Activated naive CD4-positive, alpha-beta T cell treated with anti-CD3 and anti-CD28 coated beads for 36 hours (primary cell): ENCODE measurements around the gene MECR. TPM values are rescaled to one million over a fixed set of nuclear protein-coding genes. Genes with fewer than 3 reads are reported as not detected.
A peak's percentile ranks its signal among the peaks of the same experiment; 100 is the strongest.

Experiments used
- CTCF ChIA-PET: fragments of 350-600 bp; sonication (Branson Sonifier 250); formaldehyde crosslinking; loops from one replicate; lab custom pipeline; 2021; ENCODE audit warnings: antibody characterized with exemption; lab: Charles Lee
- DNase-seq: peaks from one replicate; pipeline ENCODE4 v3.0.0-alpha.2; 2020
- H3K27ac Mint-ChIP-seq: one replicate; pipeline ENCODE4 v1.8.0; 2021; ENCODE audit warnings: mild to moderate bottlenecking, mixed read lengths
- H3K27me3 Mint-ChIP-seq: one replicate; pipeline ENCODE4 v1.8.0; 2021; ENCODE audit warnings: low read depth, mixed read lengths
- H3K36me3 Mint-ChIP-seq: one replicate; pipeline ENCODE4 v1.8.0; 2021; ENCODE audit warnings: low read depth, mixed read lengths
- H3K4me1 Mint-ChIP-seq: one replicate; pipeline ENCODE4 v1.8.0; 2021; ENCODE audit warnings: low read depth, mixed read lengths
- H3K4me3 Mint-ChIP-seq: one replicate; pipeline ENCODE4 v1.8.0; 2021; ENCODE audit warnings: mild to moderate bottlenecking, moderate library complexity, mixed read lengths
- H3K9me3 Mint-ChIP-seq: one replicate; pipeline ENCODE4 v1.8.0; 2021; ENCODE audit warnings: mixed read lengths
- intact Hi-C: fragments of 100-400 bp; cut with micrococcal nuclease; formaldehyde crosslinking; loops from one replicate; pipeline ENCODE4 v1.15.1; 2023
- total RNA-seq, 2 experiments: library from RNA; stranded (reverse); gene quantifications; one replicate each; pipeline ENCODE4 v1.2.3, GENCODE V29; 2021

Gene MECR
- total RNA-seq, 2 experiments from 2014 or later, result 35.7 to 36.3 TPM

DNA sequence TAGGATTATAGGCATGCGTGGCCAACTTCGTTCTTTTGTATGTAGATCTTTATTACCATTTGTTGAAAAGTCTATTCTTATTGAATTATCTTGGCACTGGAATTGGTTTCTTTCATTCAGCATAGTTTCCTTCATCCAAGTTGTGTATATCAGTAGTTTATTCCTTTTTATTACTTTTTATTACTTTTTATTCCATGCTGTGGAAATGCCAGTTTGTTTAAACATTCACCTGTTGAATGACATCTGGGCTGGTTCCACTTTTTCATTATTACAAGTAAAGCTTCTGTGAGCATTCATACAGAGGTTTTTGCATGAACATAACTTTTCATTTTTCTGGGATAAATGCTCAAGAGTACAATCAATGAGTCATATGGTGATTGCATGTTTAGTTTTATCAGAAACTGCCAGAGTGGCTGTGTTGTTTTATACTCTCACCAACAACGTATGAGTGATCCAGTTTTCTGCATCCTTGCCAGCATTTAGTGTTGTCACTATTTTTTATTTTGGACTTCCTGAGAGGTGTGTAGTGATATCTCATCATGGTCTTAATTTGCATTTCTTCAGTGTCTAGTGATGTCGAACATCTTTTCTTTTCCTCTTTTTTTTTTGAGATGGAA, 34.1 kb upstream of the MECR start:
- Mint-ChIP-seq H3K27ac (no peak overlapping the region), H3K9me3 (no peaks in the 10 kb centered on the region), H3K36me3 (no peaks in the 10 kb centered on the region), H3K4me3 (no peak overlapping the region), H3K4me1 (peaks cover 6% of the 10 kb centered on the region), H3K27me3 (peaks cover 57% of the 10 kb centered on the region)
- CTCF ChIA-PET, result no interaction called here
- intact Hi-C loops, result no loop called here
- no peak for DNase-seq

DNA sequence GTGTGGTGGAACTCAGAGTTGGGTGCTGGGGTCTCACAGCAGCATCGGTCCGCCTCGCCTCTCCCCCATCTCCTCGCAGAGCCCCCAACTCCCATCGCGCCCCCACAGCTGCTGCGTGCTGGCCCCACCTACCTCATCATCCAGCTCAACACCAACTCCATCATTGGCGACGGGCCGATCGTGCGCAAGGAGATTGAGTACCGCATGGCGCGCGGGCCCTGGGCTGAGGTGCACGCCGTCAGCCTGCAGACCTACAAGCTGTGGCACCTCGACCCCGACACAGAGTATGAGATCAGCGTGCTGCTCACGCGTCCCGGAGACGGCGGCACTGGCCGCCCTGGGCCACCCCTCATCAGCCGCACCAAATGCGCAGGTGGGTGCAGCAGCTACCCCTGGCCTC, 29.8 kb upstream of the MECR start:
- no peaks in the 10 kb centered on the region for H3K36me3 Mint-ChIP-seq
- H3K4me3 Mint-ChIP-seq, result peak overlapping the region; percentile 56
- DNase-seq, result no peak
- peaks cover 6% of the 10 kb centered on the region for H3K4me1 Mint-ChIP-seq
- no peak overlapping the region for H3K27ac Mint-ChIP-seq
- intact Hi-C loops, result no loop called here
- H3K27me3 Mint-ChIP-seq, result peaks cover 44% of the 10 kb centered on the region
- no peaks in the 10 kb centered on the region for H3K9me3 Mint-ChIP-seq
- CTCF ChIA-PET, result interaction anchor here (0.5 to 1.1 kb wide), 2 partner anchors 593 to 1120 kb away, joined by 3 to 6 read pairs; no protein-coding TSS in a partner anchor

DNA sequence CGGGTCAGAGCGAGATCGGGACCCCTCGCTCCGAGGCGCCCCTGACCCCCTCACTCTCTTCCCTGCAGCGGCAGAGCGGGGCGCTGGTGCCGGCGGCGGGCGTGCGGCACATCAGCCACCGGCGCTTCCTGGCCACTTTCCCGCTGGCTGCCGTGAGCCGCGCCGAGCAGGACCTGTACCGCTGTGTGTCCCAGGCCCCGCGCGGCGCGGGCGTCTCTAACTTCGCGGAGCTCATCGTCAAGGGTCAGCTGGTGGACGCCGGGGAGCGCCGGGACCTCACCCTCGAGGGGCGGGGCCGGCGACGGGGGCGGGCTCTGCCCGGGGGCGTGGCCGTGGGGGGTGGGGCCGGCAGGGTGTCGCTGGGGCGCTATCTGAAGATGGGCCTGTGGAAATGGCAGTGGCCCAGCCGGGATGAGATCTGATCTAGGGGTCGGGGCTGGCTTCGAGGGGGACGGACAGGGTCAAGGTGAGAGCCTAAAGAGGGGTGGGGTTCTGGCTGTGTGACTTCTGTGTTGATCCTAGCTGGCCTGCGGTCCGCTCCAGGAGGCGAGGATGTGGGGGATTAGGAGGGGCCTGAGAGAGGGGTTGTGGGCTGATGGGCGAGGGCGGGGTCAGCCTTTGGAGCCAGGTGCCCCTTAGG, 29.2 kb upstream of the MECR start:
- peak; percentile 27 for DNase-seq
- Mint-ChIP-seq H3K4me1 (peaks cover 6% of the 10 kb centered on the region), H3K4me3 (peak overlapping the region; percentile 56), H3K36me3 (no peaks in the 10 kb centered on the region), H3K9me3 (no peaks in the 10 kb centered on the region), H3K27ac (no peak overlapping the region), H3K27me3 (peaks cover 42% of the 10 kb centered on the region)
- CTCF ChIA-PET, result no interaction called here
- intact Hi-C loops, result no loop called here

DNA sequence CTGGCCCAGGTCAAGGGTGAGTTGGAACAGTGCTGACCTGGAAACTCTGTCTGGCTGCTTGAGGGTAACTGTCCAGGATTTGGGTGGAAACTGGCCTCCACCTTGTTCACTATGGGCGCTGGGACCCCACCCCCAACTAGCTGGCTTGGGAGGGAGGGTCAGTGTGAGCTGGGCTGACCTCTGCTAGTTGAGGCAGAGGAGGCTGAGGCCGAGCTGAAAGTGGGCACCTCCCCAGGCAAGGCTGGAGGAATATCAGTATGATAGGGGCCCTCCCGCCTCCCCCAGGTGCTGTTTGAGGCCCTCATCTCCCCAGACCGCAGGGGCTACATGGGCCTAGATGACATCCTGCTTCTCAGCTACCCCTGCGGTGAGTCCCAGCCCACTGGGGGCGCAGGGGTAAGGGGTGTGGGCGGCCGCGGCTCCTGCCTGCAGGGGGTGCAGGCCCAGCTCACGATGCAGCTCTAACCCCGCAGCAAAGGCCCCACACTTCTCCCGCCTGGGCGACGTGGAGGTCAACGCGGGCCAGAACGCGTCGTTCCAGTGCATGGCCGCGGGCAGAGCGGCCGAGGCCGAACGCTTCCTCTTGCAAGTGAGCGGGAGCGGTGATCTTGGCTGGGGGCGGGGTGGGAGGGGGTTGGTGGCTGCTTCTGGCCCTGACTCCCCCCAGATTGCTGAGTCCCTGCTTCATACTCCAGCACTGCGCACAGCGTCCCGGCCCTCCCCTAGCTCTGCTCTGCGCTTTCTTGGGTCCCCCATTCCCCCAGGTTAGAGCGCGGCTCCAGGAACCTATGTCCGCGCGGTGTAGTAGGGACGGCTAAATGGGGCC, 28.5 kb upstream of the MECR start:
- peaks cover 42% of the 10 kb centered on the region for H3K27me3 Mint-ChIP-seq
- CTCF ChIA-PET, result no interaction called here
- peak overlapping the region; percentile 18 for H3K4me3 Mint-ChIP-seq
- no peak for DNase-seq
- intact Hi-C loops, result no loop called here
- H3K9me3 Mint-ChIP-seq, result no peaks in the 10 kb centered on the region
- H3K36me3 Mint-ChIP-seq, result no peaks in the 10 kb centered on the region
- H3K4me1 Mint-ChIP-seq, result peaks cover 6% of the 10 kb centered on the region
- no peak overlapping the region for H3K27ac Mint-ChIP-seq

DNA sequence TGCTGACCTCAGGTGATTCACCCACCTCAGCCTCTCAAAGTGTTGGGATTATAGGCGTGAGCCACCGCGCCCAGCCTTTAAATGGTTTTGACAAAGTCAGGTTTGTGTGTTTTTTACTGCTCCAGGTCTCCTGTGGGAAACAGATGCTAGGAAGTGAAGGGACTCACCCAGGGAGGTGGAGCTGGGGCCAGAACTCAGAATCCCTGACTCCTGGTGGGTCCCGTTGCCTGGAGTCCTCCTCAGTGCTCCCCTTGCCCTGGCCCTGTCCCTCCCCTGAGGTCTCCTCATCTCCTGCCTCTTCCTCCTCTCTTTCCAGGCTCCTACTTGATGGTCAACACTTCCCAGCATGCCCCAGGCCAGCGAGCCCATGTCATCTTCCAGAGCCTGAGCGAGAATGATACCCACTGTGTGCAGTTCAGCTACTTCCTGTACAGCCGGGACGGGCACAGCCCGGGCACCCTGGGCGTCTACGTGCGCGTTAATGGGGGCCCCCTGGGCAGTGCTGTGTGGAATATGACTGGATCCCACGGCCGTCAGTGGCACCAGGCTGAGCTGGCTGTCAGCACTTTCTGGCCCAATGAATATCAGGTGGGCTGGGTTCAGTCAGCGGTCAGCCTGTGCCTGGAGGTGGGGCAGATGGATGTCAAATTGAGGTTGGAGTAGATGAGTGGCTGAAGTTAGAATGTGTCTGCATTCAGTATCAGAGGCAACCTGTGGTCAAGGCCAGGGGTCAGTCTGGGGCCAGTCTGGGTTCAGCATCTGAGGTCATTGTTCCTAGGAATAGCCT, 27.6 kb upstream of the MECR start:
- H3K4me1 Mint-ChIP-seq, result peaks cover 6% of the 10 kb centered on the region
- CTCF ChIA-PET, result no interaction called here
- H3K27me3 Mint-ChIP-seq, result peaks cover 38% of the 10 kb centered on the region
- H3K36me3 Mint-ChIP-seq, result no peaks in the 10 kb centered on the region
- H3K27ac Mint-ChIP-seq, result no peak overlapping the region
- no peak overlapping the region for H3K4me3 Mint-ChIP-seq
- no peaks in the 10 kb centered on the region for H3K9me3 Mint-ChIP-seq
- intact Hi-C loops, result no loop called here
- DNase-seq, result no peak

DNA sequence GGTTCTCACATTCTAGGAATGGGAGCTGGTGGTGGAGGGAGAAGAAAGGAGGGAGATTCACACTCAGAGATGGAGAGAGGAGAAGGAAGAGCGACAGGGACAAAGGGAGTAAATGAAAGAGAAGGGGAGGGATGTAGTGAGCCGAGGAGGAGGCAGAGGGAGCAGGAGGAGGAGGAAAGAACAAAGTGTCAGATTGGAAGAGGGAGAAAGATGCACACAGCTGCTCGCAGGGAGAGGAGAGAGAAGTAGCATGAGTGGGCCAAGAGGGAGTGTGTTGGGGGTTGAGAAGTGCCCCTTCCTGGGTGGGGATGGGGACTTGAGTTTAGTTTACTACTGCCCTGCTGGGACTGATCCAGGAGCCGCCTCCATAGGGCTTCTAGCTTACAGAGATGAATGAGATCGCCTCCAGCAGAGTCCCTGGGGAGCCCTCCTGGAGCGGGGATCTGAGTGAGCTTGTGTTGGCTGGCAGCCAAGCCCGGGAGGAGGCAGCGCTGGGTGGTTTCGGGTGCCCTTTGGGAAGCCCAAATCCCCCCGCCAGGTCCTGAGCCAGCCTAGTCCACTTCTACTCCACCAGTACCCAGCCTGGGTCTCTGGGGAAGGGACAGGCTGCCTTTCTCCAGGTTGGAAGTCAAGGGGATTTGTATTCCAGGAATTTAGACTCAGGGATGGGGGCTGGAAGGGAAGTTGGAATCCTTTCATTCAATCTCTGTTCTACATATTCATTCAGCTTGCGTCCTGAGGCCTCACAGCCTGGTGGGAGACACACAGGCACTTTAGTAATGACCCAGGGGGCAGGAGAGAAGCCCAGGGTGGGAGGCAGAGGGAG, 26.5 kb upstream of the MECR start:
- DNase-seq, result no peak
- Mint-ChIP-seq H3K36me3 (no peaks in the 10 kb centered on the region), H3K27ac (no peak overlapping the region), H3K4me3 (no peak overlapping the region), H3K4me1 (peaks cover 6% of the 10 kb centered on the region), H3K27me3 (peaks cover 35% of the 10 kb centered on the region), H3K9me3 (no peaks in the 10 kb centered on the region)
- intact Hi-C loops, result no loop called here
- CTCF ChIA-PET, result no interaction called here

DNA sequence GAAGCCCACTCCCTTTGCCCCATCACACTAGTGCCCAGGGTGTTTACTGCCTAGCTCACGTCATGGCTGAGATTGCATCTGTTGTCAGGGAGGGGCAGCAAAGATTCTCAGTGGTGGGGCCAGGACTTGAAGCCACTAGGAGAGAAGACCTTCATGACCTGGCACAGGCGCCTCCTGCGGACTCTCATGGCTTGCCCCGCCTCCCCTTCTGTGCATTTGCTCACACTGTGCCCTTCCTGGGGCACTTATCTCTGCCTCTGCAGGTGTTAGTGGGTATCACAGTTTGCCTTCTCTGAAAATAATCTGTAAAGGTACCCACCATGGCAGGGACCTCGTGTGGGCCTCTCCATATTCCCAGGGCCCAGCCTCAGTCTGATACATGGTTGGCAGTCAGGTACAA, 25.7 kb upstream of the MECR start:
- CTCF ChIA-PET, result no interaction called here
- Mint-ChIP-seq H3K4me1 (peaks cover 6% of the 10 kb centered on the region), H3K36me3 (no peaks in the 10 kb centered on the region), H3K4me3 (no peak overlapping the region), H3K9me3 (no peaks in the 10 kb centered on the region), H3K27me3 (peaks cover 28% of the 10 kb centered on the region), H3K27ac (no peak overlapping the region)
- intact Hi-C loops, result no loop called here
- DNase-seq, result no peak

DNA sequence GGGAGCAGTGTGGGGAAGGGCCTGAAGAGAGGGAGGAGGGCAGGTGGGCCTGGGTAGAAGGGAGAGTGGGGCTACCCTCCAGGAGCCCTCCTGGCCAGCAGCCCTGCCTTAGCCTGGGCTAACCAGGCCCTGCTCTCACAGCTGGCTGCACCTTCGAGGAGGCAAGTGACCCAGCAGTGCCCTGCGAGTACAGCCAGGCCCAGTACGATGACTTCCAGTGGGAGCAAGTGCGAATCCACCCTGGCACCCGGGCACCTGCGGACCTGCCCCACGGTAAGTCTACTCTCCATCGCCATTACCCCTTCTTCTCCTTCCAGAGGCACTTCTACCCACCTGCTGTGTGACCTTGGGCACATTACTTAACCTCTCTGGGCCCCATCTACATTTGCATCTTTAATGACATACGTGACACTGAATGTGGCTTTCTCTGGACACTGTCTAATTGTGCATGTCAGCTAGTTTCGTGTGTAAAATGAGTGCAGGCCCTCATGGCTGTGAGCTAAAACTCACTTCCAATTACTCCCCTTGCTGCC, 24.5 kb upstream of the MECR start:
- intact Hi-C loops, result no loop called here
- Mint-ChIP-seq H3K4me1 (peaks cover 2% of the 10 kb centered on the region), H3K36me3 (no peaks in the 10 kb centered on the region), H3K9me3 (no peaks in the 10 kb centered on the region), H3K27ac (no peak overlapping the region), H3K27me3 (peaks cover 16% of the 10 kb centered on the region), H3K4me3 (no peak overlapping the region)
- CTCF ChIA-PET, result interaction anchor here (0.6 kb wide), 1 partner anchor 19 kb away, joined by 3 read pairs; the partner anchor contains the start of gene PTPRU
- no peak for DNase-seq

DNA sequence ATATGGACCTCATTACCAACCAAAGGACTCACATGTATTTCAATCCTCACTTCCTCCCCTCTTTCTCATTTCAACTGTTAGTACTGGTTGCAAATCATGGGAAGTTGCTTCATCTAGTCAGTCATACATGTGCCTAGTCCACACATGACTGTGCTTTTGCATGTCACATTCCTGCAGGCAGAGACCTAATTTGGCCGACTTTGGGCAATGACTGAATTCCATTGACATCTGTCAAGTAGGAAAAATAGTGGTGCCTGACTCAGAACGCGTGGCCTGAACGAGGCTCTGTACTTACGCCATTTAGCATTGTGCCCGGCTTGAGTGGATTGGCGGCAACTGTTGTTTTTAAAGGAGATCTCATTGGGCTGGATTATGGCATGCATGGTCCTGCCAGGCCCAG, 23.6 kb upstream of the MECR start:
- intact Hi-C loops, result no loop called here
- H3K4me1 Mint-ChIP-seq, result no peaks in the 10 kb centered on the region
- H3K9me3 Mint-ChIP-seq, result no peaks in the 10 kb centered on the region
- H3K36me3 Mint-ChIP-seq, result no peaks in the 10 kb centered on the region
- H3K4me3 Mint-ChIP-seq, result no peak overlapping the region
- H3K27me3 Mint-ChIP-seq, result peaks cover 16% of the 10 kb centered on the region
- no peak overlapping the region for H3K27ac Mint-ChIP-seq
- CTCF ChIA-PET, result no interaction called here
- no peak for DNase-seq

DNA sequence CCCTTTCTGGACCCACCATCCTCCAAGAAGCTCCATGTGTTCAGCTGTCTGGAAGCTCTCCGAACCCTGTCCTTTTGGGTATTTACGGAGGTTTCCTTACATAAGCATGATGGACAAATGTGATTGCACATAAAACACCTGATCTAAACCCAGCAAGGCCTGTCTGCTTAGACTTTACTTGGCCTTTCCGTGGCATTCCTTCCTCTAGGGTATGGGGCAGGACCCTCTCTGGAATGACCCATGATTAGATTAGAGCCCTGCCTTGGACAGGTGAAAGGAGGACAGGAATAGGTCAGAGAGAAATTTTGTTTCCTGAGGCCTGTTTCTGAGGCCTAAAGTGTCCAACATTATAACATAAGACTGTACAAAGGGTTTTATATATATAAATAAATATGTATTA, 22.4 kb upstream of the MECR start:
- Mint-ChIP-seq H3K27ac (no peak overlapping the region), H3K4me1 (no peaks in the 10 kb centered on the region), H3K4me3 (no peak overlapping the region), H3K27me3 (peaks cover 8% of the 10 kb centered on the region), H3K9me3 (no peaks in the 10 kb centered on the region), H3K36me3 (no peaks in the 10 kb centered on the region)
- DNase-seq, result no peak
- CTCF ChIA-PET, result no interaction called here
- intact Hi-C loops, result no loop called here
